DMS153 treated with DMSO at 0.1 percent for 48 hours (cell line): Measurements from ENCODE around the gene OGG1.
A peak's percentile ranks its signal among the peaks of the same experiment; 100 is the strongest.
"Not testable (repeated sequence)": the region's sequence is repeated elsewhere in the genome, so short reads cannot be mapped to it uniquely, and the experiment has no call there.

ENCODE experiments used
- DNase-seq: peaks from one replicate; lab custom pipeline; 2025; ENCODE audit not compliant: unreplicated experiment; lab: John Stamatoyannopoulos, UW

Gene OGG1

DNA sequence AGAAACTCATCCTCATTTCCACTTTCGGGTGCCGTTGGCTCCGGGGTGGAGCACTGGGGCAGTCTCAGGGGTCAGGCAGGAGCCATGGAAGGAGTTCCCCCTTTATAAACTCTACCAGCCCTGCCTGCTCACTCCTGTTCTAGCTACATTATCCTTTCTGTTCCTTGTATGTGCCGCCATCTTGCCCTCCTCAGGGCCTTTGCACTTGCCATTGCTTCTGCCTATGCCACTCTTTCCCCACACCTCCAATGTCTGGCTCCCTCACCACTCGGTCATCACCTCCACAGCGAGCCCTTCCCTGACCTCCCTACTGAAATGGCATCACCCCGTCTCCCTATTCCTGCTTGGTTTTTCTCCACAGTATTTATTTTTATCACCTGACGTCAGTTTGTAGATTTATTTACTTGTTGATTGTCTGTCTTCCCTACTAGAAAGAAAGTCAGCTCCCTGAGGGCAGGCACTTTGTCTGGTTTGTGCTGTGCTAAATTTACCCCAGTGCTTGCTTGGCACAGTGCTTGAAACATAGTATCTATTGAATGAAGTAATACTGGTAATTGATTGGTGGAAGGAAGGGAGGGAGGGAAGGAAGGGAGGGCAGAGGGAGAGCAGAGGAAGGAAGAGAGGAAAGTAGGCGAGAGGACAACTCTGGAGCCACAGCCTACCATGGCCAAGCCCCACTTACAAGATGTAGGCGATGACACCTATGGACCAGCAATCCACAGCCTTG, 11.2 kb downstream of the OGG1 start:
- no peak for DNase-seq

DNA sequence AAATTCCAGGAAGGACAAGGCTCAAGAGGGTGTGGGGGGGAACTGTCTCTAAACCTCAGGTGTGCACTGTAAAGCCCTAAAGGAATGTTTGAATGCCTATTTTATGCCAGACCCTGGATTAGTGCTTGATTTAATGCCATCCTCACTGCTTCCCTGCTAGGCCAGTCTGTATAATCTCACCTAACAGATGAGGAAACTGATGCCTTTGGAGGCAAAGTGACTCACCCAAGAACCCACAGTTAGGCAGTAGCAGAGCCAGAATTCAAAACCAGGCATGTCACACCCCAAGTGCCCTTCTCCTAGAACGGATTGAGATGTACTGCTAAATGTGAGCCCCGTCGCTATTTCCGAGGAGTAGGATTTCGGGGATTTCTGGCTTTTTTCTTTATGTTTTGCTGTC, 12.2 kb downstream of the OGG1 start:
- no peak for DNase-seq

DNA sequence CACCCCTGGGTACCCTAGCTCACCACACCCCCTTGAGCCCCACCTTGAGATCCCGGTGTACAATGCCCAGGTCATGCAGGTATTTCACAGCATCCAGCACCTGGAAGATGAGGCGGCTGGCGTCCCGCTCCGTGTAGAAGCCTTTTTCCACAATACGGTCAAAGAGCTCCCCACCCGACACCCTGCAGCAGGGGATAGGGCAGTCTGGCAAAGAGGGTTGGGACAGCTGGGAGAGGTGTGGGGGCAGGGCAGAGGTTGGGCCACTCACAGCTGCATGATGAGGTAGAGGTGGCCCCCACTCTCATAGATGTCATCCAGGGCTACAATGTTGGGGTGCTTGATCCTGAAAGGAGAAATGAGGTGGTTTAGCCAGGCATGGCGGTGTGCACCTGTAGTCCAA, 13.1 kb downstream of the OGG1 start:
- DNase-seq: no peak

DNA sequence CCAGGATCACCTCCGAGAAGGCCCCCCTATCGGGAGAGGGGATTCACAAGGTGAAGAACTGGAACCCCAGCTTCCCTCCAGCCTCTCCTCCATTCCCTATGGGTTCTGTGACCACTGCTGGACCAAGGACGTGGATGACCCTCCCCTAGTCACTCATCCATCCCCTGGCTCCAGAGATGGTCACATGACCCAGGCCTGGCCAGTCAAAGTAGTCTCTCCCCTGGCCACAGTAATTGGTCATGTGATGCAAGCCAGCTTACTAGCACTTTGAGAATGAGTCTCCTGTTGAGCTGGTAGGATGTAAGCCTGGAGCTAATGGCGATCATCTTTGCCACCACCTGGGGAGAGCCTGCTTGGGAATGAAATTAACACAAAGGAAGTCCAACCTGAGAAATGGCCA, 16.1 kb downstream of the OGG1 start:
- no peak for DNase-seq

DNA sequence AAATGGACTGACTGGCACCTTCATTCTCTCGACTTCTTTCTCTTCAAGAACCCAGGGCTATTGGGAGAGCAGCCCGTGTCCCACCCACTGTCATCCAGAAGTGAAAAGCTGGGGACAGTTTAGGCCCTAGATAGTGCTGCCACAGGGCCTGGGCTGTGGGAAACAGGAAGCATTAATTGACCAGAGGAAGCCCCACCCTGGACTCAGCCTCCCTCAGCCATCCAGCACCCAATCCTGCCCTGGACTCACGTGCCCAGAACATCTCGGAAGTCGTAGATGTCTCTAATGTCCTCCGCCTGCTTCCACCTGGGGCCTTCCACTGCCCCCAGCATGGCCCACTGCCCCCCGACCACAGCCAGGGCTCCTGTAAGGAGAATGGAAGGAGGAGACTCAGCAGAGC, 17.7 kb downstream of the OGG1 start:
- no peak for DNase-seq

DNA sequence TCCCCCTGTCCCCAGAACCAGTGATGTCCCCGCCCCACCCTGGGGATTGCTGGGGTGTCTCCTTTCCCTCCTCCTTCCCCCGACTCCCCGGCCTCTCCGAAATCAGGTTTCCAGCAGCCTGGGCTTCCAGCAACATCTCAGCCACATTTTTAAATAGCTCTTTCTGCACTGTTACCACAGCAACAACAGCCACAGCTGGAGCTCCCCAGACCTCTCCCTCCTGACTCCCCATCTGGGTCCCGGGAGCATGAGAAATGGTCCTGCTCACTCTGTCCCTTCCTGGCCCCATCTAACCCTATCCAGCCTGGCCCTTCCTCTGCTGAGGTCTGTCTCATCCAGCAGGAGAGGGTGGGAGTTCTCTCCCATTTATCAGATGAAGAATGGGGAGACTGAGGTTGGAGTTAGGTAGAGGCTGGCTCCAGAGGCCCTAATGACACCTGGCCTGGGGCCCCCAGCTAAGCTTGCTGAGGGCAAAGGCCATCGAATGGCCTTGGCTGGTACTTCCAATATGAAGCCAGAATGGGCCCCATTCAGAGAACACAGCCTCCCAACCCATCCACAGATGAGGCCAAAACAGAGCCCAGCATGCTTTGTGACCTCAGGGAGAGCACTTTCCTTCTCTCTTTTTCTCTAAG, 18.5 kb downstream of the OGG1 start:
- no peak for DNase-seq

DNA sequence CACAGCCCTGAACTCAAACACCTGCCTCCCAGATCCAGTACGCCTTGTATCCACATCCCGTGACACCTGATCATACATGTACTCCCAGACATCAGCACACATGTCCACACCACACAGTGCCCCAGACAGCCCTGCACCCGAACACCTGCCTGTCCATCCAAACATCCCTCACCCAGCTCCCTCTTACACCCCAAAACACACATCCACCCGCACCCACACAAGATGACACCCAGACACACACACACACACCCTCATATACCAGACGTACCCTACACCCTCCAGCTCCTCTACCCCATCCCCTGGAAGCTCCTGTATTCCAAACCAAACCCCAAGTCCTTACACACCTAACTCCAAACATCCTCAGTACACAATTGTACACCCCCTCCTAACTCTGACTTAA, 19.3 kb downstream of the OGG1 start:
- DNase-seq: no peak

DNA sequence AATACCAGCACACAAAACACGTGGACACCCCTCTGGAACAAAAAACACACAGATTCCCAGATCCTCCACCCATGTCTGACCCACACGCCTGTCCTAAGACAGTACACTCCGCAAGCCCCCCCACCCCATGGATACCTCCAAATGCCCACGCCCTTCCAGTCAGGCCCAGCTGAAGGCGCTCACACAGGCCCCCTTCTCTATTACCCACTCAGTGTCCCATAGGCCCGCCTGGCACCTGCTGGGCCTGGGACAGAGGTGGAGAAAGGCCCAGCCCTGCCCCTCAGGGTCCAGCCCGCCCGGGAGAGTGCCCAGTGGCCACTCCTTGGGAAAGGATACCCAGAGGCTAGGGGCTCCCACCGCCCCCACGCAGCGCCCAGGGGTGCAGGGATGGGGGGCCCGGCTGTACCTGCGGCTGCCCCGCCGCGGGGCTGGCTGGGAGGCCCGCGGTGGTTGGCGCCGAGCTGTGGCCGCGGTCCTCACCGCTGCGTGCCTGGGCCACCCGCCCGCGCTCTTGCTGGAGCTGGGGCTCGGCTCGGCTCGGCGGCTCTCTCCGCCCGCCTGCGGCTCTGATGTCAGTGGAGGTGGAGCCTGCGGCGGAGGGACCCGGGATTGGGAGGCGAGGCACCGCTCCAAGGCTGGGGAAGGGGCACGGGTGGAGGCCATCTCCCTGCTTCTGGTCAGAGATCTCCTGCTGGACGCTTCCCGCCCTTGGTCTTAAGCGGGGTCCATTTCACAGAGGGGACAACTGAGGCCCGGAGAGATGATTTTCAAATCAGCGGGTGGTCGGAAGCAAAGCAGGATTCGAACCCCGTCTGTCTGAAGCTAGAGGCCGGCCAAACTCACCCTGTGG, 19.9 kb downstream of the OGG1 start, which contains the start of gene CAMK1:
CAMK1 (minus strand) TSS at position 522 of the 850 bp plus-strand sequence. CDS start 2,198 bp downstream, outside the sequence.
- peak; percentile 3 for DNase-seq

DNA sequence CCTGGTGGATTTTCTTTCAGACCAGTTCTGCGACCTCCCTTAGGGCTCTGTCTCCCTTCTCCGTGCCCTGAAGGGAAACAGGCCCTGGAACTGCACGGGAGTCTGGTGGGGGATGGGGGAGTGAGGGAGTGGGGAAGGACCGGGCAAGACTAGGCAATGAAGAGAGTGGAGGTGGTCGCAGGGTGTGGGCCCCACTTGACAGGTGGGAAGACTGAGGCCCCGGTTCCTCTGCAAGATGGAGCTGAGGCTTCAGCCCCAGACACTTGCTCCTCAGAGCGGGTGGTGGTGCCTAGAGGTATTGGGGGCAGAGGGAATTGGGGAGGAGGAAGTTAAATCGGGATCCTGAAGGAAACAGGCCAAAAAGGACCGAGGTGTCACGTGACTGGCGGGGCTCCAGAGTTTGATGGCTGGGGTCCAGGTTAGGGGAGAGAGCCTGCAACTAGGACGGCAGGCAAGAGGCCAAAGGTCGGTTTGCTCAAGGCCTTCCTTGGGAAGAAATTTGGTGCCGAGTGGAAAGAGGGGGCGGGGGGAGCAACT, 20.6 kb downstream of the OGG1 start:
- DNase-seq: no peak

DNA sequence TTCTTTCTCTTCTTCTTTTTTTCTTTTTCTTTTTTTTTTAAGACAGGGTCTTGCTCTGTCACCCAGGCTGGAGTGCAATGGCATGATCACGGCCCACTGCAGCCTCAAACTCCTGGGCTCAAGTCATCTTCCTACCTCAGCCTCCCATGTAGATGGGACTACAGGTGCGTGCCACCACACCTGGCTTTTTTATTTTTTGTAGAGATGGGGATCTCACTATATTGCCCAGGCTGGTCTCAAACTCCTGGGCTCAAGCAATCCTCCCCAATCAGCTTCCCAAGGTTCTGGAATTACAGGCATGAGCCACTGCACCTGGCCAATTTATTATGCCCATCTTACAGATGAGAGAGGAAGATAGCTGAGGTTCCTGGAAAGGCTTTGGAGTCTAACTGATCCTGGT, 21.3 kb downstream of the OGG1 start:
- not testable (repeated sequence) for DNase-seq

DNA sequence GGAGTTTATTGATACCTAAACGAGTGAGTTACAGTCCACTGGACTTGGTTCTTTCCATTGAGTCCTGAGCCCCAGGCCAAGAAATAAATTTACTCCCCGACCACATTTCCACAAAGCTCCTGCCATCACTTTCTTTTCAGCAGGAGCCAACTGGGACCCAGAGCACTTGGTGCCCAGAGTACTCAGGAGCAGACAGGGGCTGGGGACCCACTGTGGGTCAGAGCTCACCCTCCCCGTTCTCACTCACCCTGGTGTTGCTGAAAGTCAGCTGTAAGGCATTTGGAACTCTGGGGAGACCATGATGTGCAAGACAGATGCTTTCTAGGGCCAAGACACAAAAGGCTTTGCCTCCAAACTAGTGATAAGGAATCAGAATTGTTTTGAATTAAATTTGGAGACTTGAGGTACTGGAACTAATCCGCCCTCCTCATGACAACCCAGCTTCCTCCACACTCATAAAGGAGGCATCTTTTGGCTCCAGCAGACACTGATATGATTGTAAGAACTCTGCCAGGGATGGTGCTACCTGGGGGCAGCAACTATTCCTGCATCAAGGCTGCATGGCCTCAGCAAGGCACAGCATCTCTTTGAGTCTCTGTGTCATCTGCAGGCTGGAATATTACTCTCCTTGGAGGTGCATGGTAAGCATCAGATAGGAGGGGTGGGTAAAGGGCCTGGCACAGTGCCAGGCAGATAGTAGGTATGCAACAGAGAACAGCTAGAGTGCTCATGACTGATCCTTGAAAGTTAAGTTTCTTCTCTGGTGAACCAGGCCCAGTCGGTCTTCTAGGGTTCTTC, 27.3 kb downstream of the OGG1 start:
- DNase-seq: no peak

DNA sequence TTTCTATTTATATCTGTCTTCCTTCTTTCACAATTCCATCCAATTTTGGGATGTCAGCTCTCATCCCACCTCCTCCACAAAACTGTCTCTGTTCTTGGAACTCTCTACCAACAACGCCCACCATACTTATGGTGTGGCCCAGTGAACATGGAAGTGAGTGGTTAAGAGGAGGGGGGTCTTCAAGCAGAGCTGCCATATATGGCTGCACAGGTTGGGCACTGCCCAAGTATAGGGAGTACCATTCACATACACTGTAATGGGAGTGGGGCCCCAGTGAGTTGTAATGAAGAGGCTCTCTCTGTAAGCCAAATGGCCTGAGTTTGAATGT, 27.9 kb downstream of the OGG1 start:
- no peak for DNase-seq

DNA sequence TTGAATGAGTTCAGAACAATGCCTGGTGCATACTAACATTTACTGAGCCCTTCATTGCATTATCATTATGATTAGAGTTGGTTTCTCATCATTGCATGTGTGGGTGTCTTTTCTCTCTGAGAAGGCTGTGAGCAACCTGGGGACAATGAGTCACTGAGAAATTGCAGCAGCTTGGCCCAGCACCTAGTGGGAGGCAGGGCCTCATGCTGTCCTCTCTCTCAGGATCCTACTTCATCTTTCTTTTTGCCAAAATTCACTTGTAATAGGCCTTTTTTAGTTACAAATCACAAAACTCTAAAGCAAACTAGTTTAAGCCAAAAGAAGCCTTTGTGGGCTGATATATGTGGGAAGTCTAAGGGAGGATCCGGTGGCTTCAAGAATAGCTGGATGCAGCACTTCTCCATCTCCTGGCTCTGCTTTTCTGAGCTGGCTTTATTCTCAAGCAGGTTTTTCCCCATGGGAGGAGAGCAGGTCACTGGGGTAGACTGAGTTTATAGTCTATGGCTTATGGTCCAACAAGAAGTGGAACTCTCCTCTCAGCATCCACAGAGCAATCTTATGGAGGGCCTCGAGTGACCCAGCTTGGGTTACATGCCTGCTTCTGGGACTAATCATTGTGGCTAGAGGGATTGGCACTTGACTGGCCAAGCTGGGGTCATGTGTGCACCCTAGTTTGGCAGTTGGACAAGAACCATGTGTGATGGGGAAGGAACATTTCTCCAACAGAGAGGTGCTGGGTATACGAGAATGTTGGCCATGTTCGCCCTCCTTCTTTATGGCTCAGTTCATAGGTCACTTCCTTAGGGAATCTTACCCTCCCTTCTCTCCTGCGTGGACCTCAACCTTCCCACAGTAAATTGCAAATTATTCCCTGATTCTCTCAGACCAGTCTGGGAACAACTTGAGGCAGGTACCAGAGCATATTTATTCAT, 28.7 kb downstream of the OGG1 start:
- DNase-seq: no peak

DNA sequence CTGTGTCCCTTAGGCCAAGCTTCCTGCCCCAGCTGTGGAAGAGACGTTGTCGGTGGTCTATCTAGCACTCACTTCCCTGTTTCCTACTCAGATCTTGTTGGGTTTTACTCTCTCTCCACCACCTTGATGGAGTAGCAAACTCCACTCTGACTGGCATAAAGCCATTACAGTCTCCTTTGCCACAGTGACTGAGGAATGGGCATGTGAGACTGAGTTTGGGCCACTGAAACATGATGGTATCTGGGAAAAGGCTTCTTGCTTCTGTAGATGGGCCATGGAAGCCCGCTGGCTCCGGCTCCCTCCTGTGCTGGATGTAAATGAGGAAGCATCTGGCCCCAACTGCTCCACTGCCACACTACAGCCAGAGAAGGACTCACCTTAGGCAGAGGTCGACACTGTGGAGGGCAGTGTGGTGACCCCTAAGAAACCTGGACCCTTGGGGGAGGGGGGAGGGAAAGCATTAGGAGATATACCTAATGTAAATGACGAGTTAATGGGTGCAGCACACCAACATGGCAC, 29.4 kb downstream of the OGG1 start:
- DNase-seq: no peak

DNA sequence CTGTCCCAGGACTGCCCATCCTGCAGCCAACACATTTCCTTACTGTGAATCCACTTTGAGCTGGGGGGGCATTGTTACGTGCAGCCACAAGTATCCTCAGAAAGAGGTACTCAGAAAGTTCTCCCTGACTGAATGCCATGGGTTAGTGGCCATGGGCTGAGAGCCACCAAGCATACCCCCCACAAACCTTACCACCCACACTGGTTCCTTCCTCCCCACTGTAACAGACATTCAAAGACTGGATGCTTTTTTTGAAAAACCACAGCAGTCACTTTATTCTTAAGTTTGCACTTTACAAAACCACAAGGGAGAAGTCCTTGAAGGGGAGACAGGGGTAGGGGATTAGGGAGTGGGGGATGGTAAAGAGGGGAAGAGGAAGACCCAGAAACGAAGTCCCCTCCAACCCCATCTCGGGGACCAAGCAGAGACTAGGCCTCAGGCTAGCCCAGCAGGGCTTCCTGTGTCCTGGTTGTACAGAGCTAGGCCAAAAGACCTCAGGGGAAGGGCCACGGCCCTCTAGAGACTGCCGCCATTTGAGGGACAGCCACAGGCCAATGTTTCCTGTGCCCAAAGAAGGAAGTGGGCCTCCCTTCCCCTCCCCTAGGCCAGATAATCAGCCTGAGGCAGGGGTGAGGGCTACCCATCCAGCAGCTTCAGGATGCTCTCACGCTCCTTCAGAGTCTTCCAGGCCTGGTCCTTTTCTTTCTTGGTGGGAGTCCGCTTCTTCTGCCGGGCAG, 30.1 kb downstream of the OGG1 start:
- DNase-seq: no peak

DNA sequence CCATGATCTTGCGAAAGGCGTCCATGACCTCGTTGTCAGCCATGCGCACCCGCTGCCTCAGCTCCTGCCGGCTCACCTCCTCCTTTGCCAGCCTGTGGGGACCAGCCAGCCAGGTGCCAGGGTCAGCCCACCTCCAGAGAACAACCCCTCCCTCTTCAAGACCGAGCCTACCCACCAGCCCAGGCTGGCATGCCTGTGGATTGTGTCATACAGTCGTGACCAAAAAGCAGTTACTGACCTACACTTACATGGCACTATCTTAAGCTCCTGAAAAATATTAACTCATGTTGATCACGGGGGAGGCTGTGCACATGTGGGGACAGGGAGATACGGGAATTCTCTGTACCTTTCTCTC, 30.7 kb downstream of the OGG1 start:
- DNase-seq: no peak

DNA sequence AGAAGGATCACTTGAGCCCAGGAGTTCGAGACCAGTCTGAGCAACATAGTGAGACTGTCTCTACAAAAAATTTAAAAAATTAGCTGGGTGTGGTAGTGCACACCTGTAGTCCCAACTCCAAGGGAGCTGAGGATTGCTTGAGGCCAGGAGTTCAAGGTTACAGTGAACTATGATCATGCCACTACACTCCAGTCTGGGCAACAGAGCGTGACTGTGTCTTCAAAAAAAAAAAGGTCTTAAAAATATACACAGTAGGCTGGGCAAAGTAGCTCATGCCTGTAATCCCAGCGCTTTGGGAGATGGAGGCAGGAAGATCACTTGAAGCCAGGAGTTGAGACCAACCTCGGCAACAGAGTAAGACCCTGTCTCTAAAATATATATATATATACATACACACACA, 31.2 kb downstream of the OGG1 start:
- no peak for DNase-seq

DNA sequence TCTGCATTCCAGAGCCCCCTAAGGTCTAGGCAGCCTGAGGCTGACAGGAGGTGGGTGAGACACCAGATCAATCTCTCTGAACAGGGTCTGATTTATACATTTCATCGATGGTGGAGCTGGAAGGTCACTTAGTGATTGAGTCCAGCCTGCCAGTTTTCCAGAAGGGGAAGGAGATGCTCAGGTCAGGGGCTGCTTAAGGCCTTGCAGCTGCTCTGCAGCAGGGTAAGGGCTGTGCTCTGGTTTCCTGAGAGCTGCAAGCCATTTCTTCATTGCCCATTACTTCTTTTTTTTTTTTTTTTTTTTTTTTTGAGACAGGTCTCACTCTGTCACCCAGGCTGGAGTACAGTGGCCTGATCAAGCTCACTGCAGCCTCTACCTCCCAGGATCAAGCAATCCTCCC, 31.8 kb downstream of the OGG1 start:
- DNase-seq: no peak

DNA sequence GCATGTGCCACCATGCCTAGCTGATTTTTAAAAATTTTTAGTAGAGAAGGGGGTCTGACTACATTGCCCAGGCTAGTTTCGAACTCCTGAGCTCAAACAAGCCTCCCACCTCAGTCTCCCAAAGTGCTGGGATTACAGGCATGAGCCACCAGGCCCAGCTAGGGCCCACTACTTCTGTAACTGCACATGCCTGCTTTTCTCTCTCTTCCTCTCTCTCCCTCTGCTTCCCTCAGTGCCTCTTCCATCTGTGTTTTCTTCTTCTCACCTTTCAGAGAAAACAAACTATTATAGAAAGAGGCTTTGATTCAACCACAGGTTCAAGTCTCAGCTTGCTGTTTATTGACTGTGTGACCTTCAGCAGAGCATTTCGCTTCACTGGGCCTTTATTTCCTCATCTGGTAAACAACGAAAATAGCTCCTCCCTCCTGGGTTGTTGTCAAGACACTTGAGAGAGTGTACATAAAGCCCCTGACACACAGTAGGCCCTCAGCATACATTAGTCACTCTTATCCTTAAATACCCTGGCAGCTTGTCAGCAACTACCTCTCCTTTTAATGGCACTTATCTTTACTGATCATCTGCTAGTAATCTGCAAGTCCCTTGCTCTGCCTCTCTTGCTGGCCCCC, 32.3 kb downstream of the OGG1 start:
- DNase-seq: no peak
